A673 (cell line): ENCODE data around the gene ARHGAP26. TPM values are rescaled to one million over a fixed set of nuclear protein-coding genes. Genes with fewer than 3 reads are reported as not detected.

Experiments
- BruUV-seq: library from RNA; stranded (reverse); fragments of 400-500 nt; replicated peaks from 2 replicates; lab custom pipeline; 2021; lab: Mats Ljungman, UMichigan
- CTCF ChIA-PET: fragments of 300-600 bp; sonication (Branson Sonifier 250); formaldehyde crosslinking; loops from one replicate; lab custom pipeline; 2022; ENCODE audit warnings: antibody characterized with exemption; lab: Charles Lee
- POLR2A ChIA-PET: fragments of 300-600 bp; sonication (Branson Sonifier 250); formaldehyde crosslinking; loops from one replicate; lab custom pipeline; 2022; ENCODE audit warnings: antibody characterized with exemption; ENCODE audit not compliant: low non-redundant PET; lab: Charles Lee
- DNase-seq: peaks from one replicate; pipeline ENCODE4 v3.0.0-alpha.2; 2015; ENCODE audit warnings: low spot score
- H3K27ac ChIP-seq: fragments of 200-600 bp; sonication (generic); 2 replicates; pipeline ENCODE4 v1.5.1; 2016; ENCODE audit warnings: mixed run types, low read depth, mild to moderate bottlenecking, mixed read lengths, antibody characterized with exemption, low read length; ENCODE audit not compliant: poor library complexity, severe bottlenecking
- H3K27me3 ChIP-seq: fragments of 200-600 bp; sonication (generic); replicated peaks from 2 replicates; pipeline ENCODE4 v1.6.1; 2017; ENCODE audit warnings: mixed run types, low read depth, mild to moderate bottlenecking, mixed read lengths, antibody characterized with exemption, low read length; ENCODE audit not compliant: insufficient read depth, poor library complexity
- H3K36me3 ChIP-seq: fragments of 200-600 bp; sonication (generic); 2 replicates; pipeline ENCODE4 v1.6.1; 2016; ENCODE audit warnings: mixed run types, mild to moderate bottlenecking, mixed read lengths, antibody characterized with exemption, low read length; ENCODE audit not compliant: insufficient read depth, poor library complexity, severe bottlenecking
- H3K4me1 ChIP-seq: fragments of 200-600 bp; sonication (generic); 2 replicates; pipeline ENCODE4 v1.6.1; 2017; ENCODE audit warnings: mixed run types, mild to moderate bottlenecking, mixed read lengths, antibody characterized with exemption, low read length; ENCODE audit not compliant: insufficient read depth, poor library complexity, severe bottlenecking
- H3K4me3 ChIP-seq: fragments of 200-600 bp; sonication (generic); 2 replicates; pipeline ENCODE4 v1.5.1; 2016; ENCODE audit warnings: low read depth, mixed run types, mild to moderate bottlenecking, mixed read lengths, low read length; ENCODE audit not compliant: poor library complexity, severe bottlenecking
- H3K9me3 ChIP-seq: fragments of 200-600 bp; sonication (generic); 2 replicates; pipeline ENCODE4 v1.6.1; 2016; ENCODE audit warnings: mixed run types, low read depth, mild to moderate bottlenecking, mixed read lengths, antibody characterized with exemption, low read length; ENCODE audit not compliant: poor library complexity, severe bottlenecking
- CTCF ChIP-seq: fragments of 300-800, 200-600 bp; sonication (generic); conservative IDR thresholded peaks from 2 replicates; pipeline ENCODE4 v1.5.1; 2017; ENCODE audit warnings: low read depth, mild to moderate bottlenecking, antibody characterized with exemption, low read length, moderate library complexity, mixed read lengths
- EZH2 ChIP-seq: fragments of 200-600 bp; sonication (generic); IDR thresholded peaks from 2 replicates; pipeline ENCODE4 v1.6.1; 2017; ENCODE audit warnings: borderline replicate concordance, low read depth, mild to moderate bottlenecking, mixed read lengths, antibody characterized with exemption, low read length; ENCODE audit not compliant: poor library complexity, severe bottlenecking
- intact Hi-C: fragments of 100-400 bp; cut with micrococcal nuclease; formaldehyde crosslinking; loops from one replicate; pipeline ENCODE4 v1.10.0; 2022; ENCODE audit not compliant: unreplicated experiment
- total RNA-seq: library from RNA; stranded (reverse); gene quantifications from 2 replicates; pipeline ENCODE4 v1.2.3, GENCODE V29; 2021

Gene ARHGAP26
- total RNA-seq, 1 experiment from 2014 or later = 25.5 TPM

GRCh38 chr5:143135832-143136551 is 365.8 kb downstream of the ARHGAP26 start:
- Histone ChIP-seq H3K36me3 (no peaks in the 10 kb centered on the region), H3K27ac (no peak overlapping the region), H3K4me1 (peaks cover 24% of the 10 kb centered on the region), H3K9me3 (no peaks in the 10 kb centered on the region), H3K27me3 (no peaks in the 10 kb centered on the region), H3K4me3 (no peak overlapping the region)
- ChIA-PET POLR2A (no interaction called here), CTCF (no interaction called here)
- no TSS peak for BruUV-seq
- intact Hi-C loops = no loop called here
- no peak for TF ChIP-seq CTCF
- no peak for TF ChIP-seq EZH2
- no peak for DNase-seq

GRCh38 chr5:143138839-143139238 is 368.7 kb downstream of the ARHGAP26 start:
- Histone ChIP-seq H3K4me3 (no peak overlapping the region), H3K9me3 (no peaks in the 10 kb centered on the region), H3K27me3 (no peaks in the 10 kb centered on the region), H3K36me3 (no peaks in the 10 kb centered on the region), H3K27ac (no peak overlapping the region), H3K4me1 (peaks cover 3% of the 10 kb centered on the region)
- no peak for DNase-seq
- POLR2A ChIA-PET = no interaction called here
- TF ChIP-seq CTCF (no peak), EZH2 (no peak)
- intact Hi-C loops = no loop called here
- CTCF ChIA-PET = no interaction called here
- no TSS peak for BruUV-seq

GRCh38 chr5:143139585-143139984 is 369.4 kb downstream of the ARHGAP26 start:
- CTCF ChIA-PET = no interaction called here
- Histone ChIP-seq H3K27ac (no peak overlapping the region), H3K4me1 (no peaks in the 10 kb centered on the region), H3K4me3 (no peak overlapping the region), H3K9me3 (no peaks in the 10 kb centered on the region), H3K27me3 (no peaks in the 10 kb centered on the region), H3K36me3 (no peaks in the 10 kb centered on the region)
- no TSS peak for BruUV-seq
- POLR2A ChIA-PET = no interaction called here
- intact Hi-C loops = no loop called here
- no peak for DNase-seq
- no peak for TF ChIP-seq CTCF
- no peak for TF ChIP-seq EZH2
